Vagina (tissue), 2 donors: ENCODE measurements around the gene NFIB.

Source experiments
- POLR2A ChIP-seq, 2 donors: fragments of 450-650 bp; IDR thresholded peaks; one replicate each; pipeline ENCODE4 v1.6.1; 2017; ENCODE audit warnings: antibody characterized with exemption in 2 of 2, mild to moderate bottlenecking in 2 of 2, moderate library complexity in 2 of 2
- TF ChIP-seq, protein P1 (sequence below), 3 experiments: fragments of 450-650 bp in 2 of 3; fragments of 200-600 bp in 1 of 3; sonication (generic) in 1 of 3; IDR thresholded peaks; one replicate each; pipeline ENCODE4 v1.5.1; 2017 to 2019; ENCODE audit warnings: antibody characterized with exemption in 3 of 3, mild to moderate bottlenecking in 2 of 3, moderate library complexity in 2 of 3

GRCh38 chr9:14312719-14313377 is 1.1 kb downstream of the NFIB start:
- TF ChIP-seq, protein P1, sequence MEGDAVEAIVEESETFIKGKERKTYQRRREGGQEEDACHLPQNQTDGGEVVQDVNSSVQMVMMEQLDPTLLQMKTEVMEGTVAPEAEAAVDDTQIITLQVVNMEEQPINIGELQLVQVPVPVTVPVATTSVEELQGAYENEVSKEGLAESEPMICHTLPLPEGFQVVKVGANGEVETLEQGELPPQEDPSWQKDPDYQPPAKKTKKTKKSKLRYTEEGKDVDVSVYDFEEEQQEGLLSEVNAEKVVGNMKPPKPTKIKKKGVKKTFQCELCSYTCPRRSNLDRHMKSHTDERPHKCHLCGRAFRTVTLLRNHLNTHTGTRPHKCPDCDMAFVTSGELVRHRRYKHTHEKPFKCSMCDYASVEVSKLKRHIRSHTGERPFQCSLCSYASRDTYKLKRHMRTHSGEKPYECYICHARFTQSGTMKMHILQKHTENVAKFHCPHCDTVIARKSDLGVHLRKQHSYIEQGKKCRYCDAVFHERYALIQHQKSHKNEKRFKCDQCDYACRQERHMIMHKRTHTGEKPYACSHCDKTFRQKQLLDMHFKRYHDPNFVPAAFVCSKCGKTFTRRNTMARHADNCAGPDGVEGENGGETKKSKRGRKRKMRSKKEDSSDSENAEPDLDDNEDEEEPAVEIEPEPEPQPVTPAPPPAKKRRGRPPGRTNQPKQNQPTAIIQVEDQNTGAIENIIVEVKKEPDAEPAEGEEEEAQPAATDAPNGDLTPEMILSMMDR (IDR thresholded peaks at IDR 0.05): no peak
- TF ChIP-seq POLR2A (IDR thresholded peaks at IDR 0.05): no peak
